HepG2 (cell line): ENCODE data around the gene ZDHHC3. TPM values are rescaled to one million over a fixed set of nuclear protein-coding genes. Genes with fewer than 3 reads are reported as not detected.

Experiments
- ATAC-seq: fragments of 200-7000 bp; cut with Tn5 transposase; 3 replicates; pipeline ENCODE4 v1.9.1; 2020; ENCODE audit warnings: mild to moderate bottlenecking, moderate library complexity
- BruUV-seq: library from RNA; stranded (reverse); fragments of 400-500 nt; replicated peaks from 2 replicates; lab custom pipeline; 2021; lab: Mats Ljungman, UMichigan
- CTCF ChIA-PET: fragments of 300-600 bp; formaldehyde crosslinking; extraction: SDS; loops from one replicate; lab custom pipeline; 2021; ENCODE audit warnings: low total read pairs, inconsistent platforms, low intra/inter-chr PET ratio; lab: Yijun Ruan, JAX
- POLR2A ChIA-PET: fragments of 350-600 bp; sonication (Branson Sonifier 250); formaldehyde crosslinking; loops from one replicate; lab custom pipeline; 2020; ENCODE audit warnings: antibody characterized with exemption, inconsistent platforms; lab: Yijun Ruan, JAX
- DNase-seq: peaks from one replicate; pipeline ENCODE4 v3.0.0-alpha.2; 2015; ENCODE audit warnings: low spot score
- FAIRE-seq: peaks from 3 replicates; lab custom pipeline; 2011; peaks lifted over from hg19 to GRCh38; lab: Jason Lieb, UNC
- H2AFZ ChIP-seq: one replicate; pipeline ENCODE4 v1.6.1; 2011; ENCODE audit warnings: low read length, inconsistent platforms
- H3K27ac ChIP-seq: fragments of 300-600 bp; 3 replicates; pipeline ENCODE4 v1.8.0; 2011; ENCODE audit warnings: mixed run types, mild to moderate bottlenecking, mixed read lengths, low read length, inconsistent platforms; ENCODE audit not compliant: insufficient read depth; ENCODE audit errors: extremely low read length
- H3K27me3 ChIP-seq, 2 experiments: fragments of 200-600 bp in 1 of 2; 2 replicates in 1 of 2; 3 replicates in 1 of 2; pipeline versions ENCODE4 v1.6.0 to v1.8.0; 2011; ENCODE audit warnings: low read length in 2 of 2, mild to moderate bottlenecking in 2 of 2, moderate library complexity in 2 of 2, inconsistent platforms in 1 of 2; ENCODE audit not compliant: insufficient read depth in 2 of 2, control insufficient read depth in 1 of 2
- H3K36me3 ChIP-seq, 2 experiments: fragments of 200-600 bp in 1 of 2; replicated peaks in 1 of 2; 2 replicates in 1 of 2; 3 replicates in 1 of 2; pipeline versions ENCODE4 v1.5.1 to v1.8.0; 2011; ENCODE audit warnings: low read length in 2 of 2, inconsistent platforms in 1 of 2; ENCODE audit not compliant: insufficient read depth in 2 of 2, control insufficient read depth in 1 of 2
- H3K4me1 ChIP-seq: 2 replicates; pipeline ENCODE4 v1.5.1; 2012; ENCODE audit warnings: low read length, inconsistent platforms; ENCODE audit not compliant: insufficient read depth
- H3K4me2 ChIP-seq: 2 replicates; pipeline ENCODE4 v1.6.0; 2011; ENCODE audit warnings: low read depth, low read length, inconsistent platforms
- H3K4me3 ChIP-seq, 3 experiments: fragments of 200-600 bp in 1 of 3; sonication (generic), shearing (Covaris generic) in 1 of 3; replicated peaks in 1 of 3; 2 replicates each; pipeline ENCODE4 v1.5.1; 2011 to 2016; ENCODE audit warnings: low read length in 3 of 3, inconsistent platforms in 2 of 3, low read depth in 2 of 3, mild to moderate bottlenecking in 2 of 3, control low read depth in 1 of 3, mixed read lengths in 1 of 3; ENCODE audit not compliant: insufficient read depth in 1 of 3
- H3K79me2 ChIP-seq: one replicate; pipeline ENCODE4 v1.6.1; 2011; ENCODE audit warnings: low read length, inconsistent platforms; ENCODE audit not compliant: insufficient read depth
- H3K9ac ChIP-seq: 2 replicates; pipeline ENCODE4 v1.6.0; 2011; ENCODE audit warnings: mild to moderate bottlenecking, low read depth, low read length, inconsistent platforms; ENCODE audit not compliant: insufficient read depth
- H3K9me3 ChIP-seq: 2 replicates; pipeline ENCODE4 v1.5.1; 2012; ENCODE audit warnings: mild to moderate bottlenecking, low read length
- H4K20me1 ChIP-seq: 2 replicates; pipeline ENCODE4 v1.6.0; 2011; ENCODE audit warnings: inconsistent platforms, mild to moderate bottlenecking, low read length, moderate library complexity; ENCODE audit not compliant: insufficient read depth
- BRCA1 ChIP-seq: sonication (generic); formaldehyde crosslinking; IDR thresholded peaks from 2 replicates; pipeline ENCODE4 v1.4.0; 2020; ENCODE audit warnings: missing genetic modification reagents
- CEBPZ ChIP-seq: IDR thresholded peaks from 2 replicates; pipeline ENCODE4 v1.6.1; 2012; ENCODE audit warnings: low read length, improper control_type of control experiment
- FOSL2 ChIP-seq: sonication (generic); formaldehyde crosslinking; IDR thresholded peaks from 2 replicates; pipeline ENCODE4 v1.4.0; 2020; ENCODE audit warnings: missing genetic modification reagents
- FUBP1 ChIP-seq: sonication (generic); formaldehyde crosslinking; IDR thresholded peaks from 2 replicates; pipeline ENCODE4 v1.5.1; 2020; ENCODE audit warnings: missing genetic modification reagents, mild to moderate bottlenecking, borderline replicate concordance
- HIC2 ChIP-seq: sonication (generic); formaldehyde crosslinking; IDR thresholded peaks from 2 replicates; pipeline ENCODE4 v1.9.0; 2022; ENCODE audit warnings: low read depth, missing genetic modification reagents
- MAFK ChIP-seq, 2 experiments: IDR thresholded peaks in 1 of 2; conservative IDR thresholded peaks in 1 of 2; 2 replicates each; pipeline ENCODE4 v1.6.1; 2011; ENCODE audit warnings: improper control_type of control experiment in 2 of 2, low read length in 2 of 2
- ZKSCAN1 ChIP-seq: fragments of 150-350 bp; IDR thresholded peaks from 2 replicates; pipeline ENCODE4 v1.6.1; 2014; ENCODE audit warnings: low read length
- ZNF234 ChIP-seq: sonication (generic); formaldehyde crosslinking; conservative IDR thresholded peaks from 2 replicates; pipeline ENCODE4 v1.5.1; 2020; ENCODE audit warnings: mild to moderate bottlenecking, missing genetic modification reagents
- WGBS: methylation state at CpG from one replicate; pipeline ENCODE4 v1.1.6; 2017; ENCODE audit warnings: low lambda C conversion rate; 5-methylcytosine and 5-hydroxymethylcytosine counted together
- in situ Hi-C: cut with HindIII; loops from 2 replicates; pipeline ENCODE4 v1.10.0; 2017; ENCODE audit warnings: low pct_unique_long_range_greater_than_20kb; ENCODE audit not compliant: extremely low pct_ligation_motif_present
- intact Hi-C: fragments of 100-400 bp; cut with micrococcal nuclease; formaldehyde crosslinking; loops from one replicate; pipeline ENCODE4 v1.10.0; 2022; ENCODE audit not compliant: unreplicated experiment
- polyA plus RNA-seq, 8 experiments: library from polyadenylated mRNA; depleted of rRNA in 3 of 8; stranded (reverse) in 7 of 8; unstranded in 1 of 8; fragments of >200 nt; fragmentation: Illumina TruSeq in 4 of 8; extraction: Trizol in 4 of 8; gene quantifications; 2 replicates each; pipeline versions ENCODE4 v1.2.1 to v1.2.3, GENCODE V29; 2011 to 2016; ENCODE audit warnings: low read depth in 4 of 8, missing spikeins in 1 of 8, mixed read lengths in 1 of 8; ENCODE audit not compliant: insufficient read depth in 1 of 8
- total RNA-seq, 5 experiments: library from RNA; depleted of rRNA; stranded (reverse); fragments of >200 nt; fragmentation: Illumina TruSeq; extraction: Trizol; gene quantifications; 2 replicates each; pipeline ENCODE4 v1.2.3, GENCODE V29; 2016; ENCODE audit warnings: low read depth in 1 of 5

ZDHHC3 gene
- total and polyA plus RNA-seq, 2 of the 13 experiments (the other 11 are each of a cell fraction or from before 2014, with no cell fraction given) = 44.1 to 65.7 TPM

GRCh38 chr3:44886561-44886960, 89.4 kb downstream of the ZDHHC3 start:
- no peaks in the 10 kb centered on the region for H3K9me3 ChIP-seq
- H3K36me3 ChIP-seq = no peaks in the 10 kb centered on the region
- H3K9ac ChIP-seq = no peak overlapping the region
- no peak overlapping the region for H3K27ac ChIP-seq
- CTCF ChIA-PET = no interaction called here
- H2AFZ ChIP-seq = no peak overlapping the region
- WGBS = 10% methylated on average over 3 of the region's 3 CpGs
- H3K4me3 ChIP-seq = no peak overlapping the region
- H3K4me2 ChIP-seq = no peak overlapping the region
- in situ Hi-C loops = no loop called here
- no peak for TF ChIP-seq MAFK (conservative IDR thresholded peaks at IDR 0.05 in 1 of 2, IDR thresholded peaks at IDR 0.05 in 1 of 2; ENCODE audit: low read length in 2 of 2)
- TF ChIP-seq FOSL2 (CRISPR knock-in tag) = peak; percentile 62
- no peak for TF ChIP-seq FUBP1 (CRISPR knock-in tag)
- no peak for TF ChIP-seq BRCA1 (CRISPR knock-in tag)
- TF ChIP-seq HIC2 (CRISPR knock-in tag) = no peak
- no peak for TF ChIP-seq CEBPZ
- peak; percentile 92 for TF ChIP-seq ZKSCAN1
- no peak for TF ChIP-seq ZNF234 (CRISPR knock-in tag)
- no TSS peak for BruUV-seq
- peaks cover 9% of the 10 kb centered on the region; the same call in 1 of the 2 replicates for H3K4me1 ChIP-seq
- POLR2A ChIA-PET = no interaction called here
- H3K79me2 ChIP-seq = no peaks in the 10 kb centered on the region
- H4K20me1 ChIP-seq = no peaks in the 10 kb centered on the region
- DNase-seq = no peak
- no peak; the same call in 2 of the 3 replicates for ATAC-seq
- H3K27me3 ChIP-seq = peaks cover 0 to 16% of the 10 kb centered on the region in 2 experiments; a peak in 1 of 5 replicates
- FAIRE-seq = no peak
- intact Hi-C loops = no loop called here
